ENCODE measurements around the gene PSMC2. TPM values are rescaled to one million over a fixed set of nuclear protein-coding genes. Genes with fewer than 3 reads are reported as not detected.
"Not testable (repeated sequence)": the region's sequence is repeated elsewhere in the genome, so short reads cannot be mapped to it uniquely, and the experiment has no call there.

PSMC2 gene
- total RNA-seq, 6 experiments from 2014 or later = 71.3 to 96.6 (median 78.2) TPM

DNA sequence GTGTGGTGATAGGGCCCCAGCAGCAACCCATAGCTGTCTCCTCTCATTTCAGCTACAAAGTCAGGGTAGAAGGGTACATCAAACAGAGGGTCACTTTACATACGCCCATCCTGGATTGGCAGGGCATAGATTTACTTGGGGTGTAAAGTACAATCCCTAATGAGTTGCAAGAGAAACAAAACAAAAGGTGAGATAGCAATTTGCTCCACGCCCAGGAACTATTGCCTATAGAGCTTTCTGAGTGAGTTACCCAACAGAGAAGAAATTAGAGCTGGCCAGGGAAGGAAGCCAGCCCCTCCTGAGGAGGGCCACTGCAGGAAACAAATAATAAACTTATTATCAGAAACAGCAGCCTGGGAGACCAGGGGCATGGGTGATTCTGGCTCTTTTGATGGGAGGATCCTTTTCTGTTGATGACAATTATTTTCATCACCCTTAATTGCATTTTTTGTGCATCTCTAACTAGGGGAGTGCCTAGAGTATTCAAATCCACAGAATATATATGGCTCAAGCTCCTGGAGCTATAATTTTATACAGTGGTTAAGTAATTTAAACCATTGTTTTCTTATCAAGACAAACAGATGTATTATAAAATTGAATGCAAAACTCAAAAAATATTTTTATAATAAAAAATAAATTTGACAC lies 51.2 kb downstream of the PSMC2 start:
- Histone ChIP-seq H3K36me3 (no peaks in the 10 kb centered on the region), H3K9me3 (no peaks in the 10 kb centered on the region), H3K4me3 (no peak overlapping the region), H3K27ac (no peak overlapping the region), H3K4me1 (no peaks in the 10 kb centered on the region), H3K27me3 (no peaks in the 10 kb centered on the region)
- TF ChIP-seq, protein P1, sequence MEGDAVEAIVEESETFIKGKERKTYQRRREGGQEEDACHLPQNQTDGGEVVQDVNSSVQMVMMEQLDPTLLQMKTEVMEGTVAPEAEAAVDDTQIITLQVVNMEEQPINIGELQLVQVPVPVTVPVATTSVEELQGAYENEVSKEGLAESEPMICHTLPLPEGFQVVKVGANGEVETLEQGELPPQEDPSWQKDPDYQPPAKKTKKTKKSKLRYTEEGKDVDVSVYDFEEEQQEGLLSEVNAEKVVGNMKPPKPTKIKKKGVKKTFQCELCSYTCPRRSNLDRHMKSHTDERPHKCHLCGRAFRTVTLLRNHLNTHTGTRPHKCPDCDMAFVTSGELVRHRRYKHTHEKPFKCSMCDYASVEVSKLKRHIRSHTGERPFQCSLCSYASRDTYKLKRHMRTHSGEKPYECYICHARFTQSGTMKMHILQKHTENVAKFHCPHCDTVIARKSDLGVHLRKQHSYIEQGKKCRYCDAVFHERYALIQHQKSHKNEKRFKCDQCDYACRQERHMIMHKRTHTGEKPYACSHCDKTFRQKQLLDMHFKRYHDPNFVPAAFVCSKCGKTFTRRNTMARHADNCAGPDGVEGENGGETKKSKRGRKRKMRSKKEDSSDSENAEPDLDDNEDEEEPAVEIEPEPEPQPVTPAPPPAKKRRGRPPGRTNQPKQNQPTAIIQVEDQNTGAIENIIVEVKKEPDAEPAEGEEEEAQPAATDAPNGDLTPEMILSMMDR (IDR thresholded peaks at IDR 0.05) = no peak
- TF ChIP-seq POLR2A (IDR thresholded peaks at IDR 0.05) = no peak
- intact Hi-C loops (cut with DNase I) = no loop called here
- 15% methylated on average over 2 of the region's 2 CpGs for WGBS (ENCODE audit: insufficient coverage, low coverage, low lambda C conversion rate, missing lambda C conversion rate)
- no peak for ATAC-seq
- no peak for DNase-seq

DNA sequence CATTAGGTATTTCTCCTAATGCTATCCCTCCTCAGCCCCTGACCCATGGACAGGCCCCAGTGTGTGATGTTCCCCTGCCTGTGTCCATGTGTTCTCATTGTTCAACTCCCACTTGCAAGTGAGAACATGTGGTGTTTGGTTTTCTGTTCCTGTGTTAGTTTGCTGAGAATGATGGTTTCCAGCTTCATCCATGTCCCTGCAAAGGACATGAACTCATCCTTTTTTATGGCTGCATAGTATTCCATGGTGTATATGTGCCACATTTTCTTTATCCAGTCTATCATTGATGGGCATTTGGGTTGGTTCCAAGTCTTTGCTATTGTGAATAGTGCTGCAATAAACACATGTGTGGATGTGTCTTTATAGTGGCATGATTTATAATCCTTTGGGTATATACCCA lies 52.2 kb downstream of the PSMC2 start:
- ATAC-seq; H3K4me1 ChIP-seq; H3K9me3 ChIP-seq; H3K27me3 ChIP-seq; DNase-seq; H3K4me3 ChIP-seq; H3K36me3 ChIP-seq; intact Hi-C loops (cut with DNase I); H3K27ac ChIP-seq: not testable (repeated sequence)

DNA sequence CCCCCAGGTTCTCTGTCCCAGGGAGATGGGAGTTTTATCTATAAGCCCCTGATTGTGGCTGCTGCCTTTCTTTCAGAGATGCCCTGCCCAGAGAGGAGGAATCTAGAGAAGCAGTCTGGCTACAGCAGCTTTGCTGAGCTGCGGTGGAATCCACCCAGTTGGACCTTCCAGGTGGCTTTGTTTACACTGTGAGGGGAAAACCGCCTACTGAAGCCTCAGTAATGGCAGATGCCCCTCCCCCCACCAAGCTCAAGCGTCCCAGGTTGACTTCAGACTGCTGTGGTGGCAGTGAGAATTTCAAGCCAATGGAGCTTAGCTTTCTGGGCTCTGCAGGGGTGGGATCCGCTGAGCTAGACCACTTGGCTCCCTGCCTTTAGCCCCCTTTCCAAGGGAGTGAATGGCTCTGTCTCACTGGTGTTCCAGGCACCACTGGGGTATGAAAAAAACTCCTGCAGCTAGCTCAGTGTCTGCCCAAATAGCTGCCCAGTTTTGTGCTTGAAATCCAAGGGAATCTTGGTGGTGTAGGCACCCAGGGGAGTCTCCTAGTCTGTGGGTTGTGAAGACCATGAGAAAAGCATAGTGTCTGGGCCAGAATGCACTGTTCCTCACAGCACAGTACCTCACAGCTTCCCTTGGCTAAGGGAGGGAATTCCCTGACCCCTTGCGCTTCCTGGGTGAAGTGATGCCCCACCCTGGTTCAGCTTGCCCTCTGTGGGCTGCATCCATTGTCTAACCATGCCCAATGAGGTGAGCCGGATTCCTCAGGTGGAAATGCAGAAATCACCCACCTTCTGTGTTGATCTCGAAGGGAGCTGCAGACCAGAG lies 58.6 kb downstream of the PSMC2 start:
- not testable (repeated sequence) for H3K27ac ChIP-seq, H3K9me3 ChIP-seq, H3K4me3 ChIP-seq, H3K27me3 ChIP-seq, H3K36me3 ChIP-seq, H3K4me1 ChIP-seq
- intact Hi-C loops (cut with DNase I) = loop anchor here in 1 of 2 donors (5.0 kb wide), 1 partner anchor 109 kb away; the partner anchor contains the start of gene PMPCB
- ATAC-seq = peak in 2 of 4 donors; percentile 20 to 33
- no CpG with 5 or more reads among the region's 7 CpGs for WGBS (ENCODE audit: insufficient coverage, low coverage, low lambda C conversion rate, missing lambda C conversion rate)
- peak in 1 of 3 donors; percentile 34 for DNase-seq

DNA sequence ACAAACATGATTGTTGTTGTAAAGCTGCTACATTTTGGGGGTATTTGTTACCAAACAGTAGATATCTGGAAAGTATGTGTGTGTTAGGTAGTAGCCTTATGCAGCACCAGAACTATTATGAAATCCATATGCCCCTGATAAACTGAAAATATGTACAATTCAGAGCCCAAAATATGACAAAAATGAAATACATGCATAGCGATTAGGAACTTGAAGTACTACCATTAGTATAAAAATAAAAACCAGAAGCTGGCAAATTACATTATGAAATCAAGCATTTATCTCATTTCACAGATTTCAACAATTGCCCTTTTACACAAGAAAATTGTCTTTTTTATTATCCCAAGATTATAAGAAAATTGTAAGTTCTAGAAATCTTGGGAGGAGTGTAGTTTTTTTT lies 64.7 kb downstream of the PSMC2 start:
- H3K4me3 ChIP-seq = no peak overlapping the region
- H3K36me3 ChIP-seq = no peaks in the 10 kb centered on the region
- DNase-seq (no peak), ATAC-seq (no peak)
- H3K27ac ChIP-seq = no peak overlapping the region
- no peaks in the 10 kb centered on the region for H3K27me3 ChIP-seq
- H3K9me3 ChIP-seq = no peaks in the 10 kb centered on the region
- intact Hi-C loops (cut with DNase I) = no loop called here
- TF ChIP-seq, protein P1 (IDR thresholded peaks at IDR 0.05) = no peak
- no peak for TF ChIP-seq POLR2A (IDR thresholded peaks at IDR 0.05)
- no peaks in the 10 kb centered on the region for H3K4me1 ChIP-seq
- WGBS (ENCODE audit: insufficient coverage, low coverage, low lambda C conversion rate, missing lambda C conversion rate) = 75% methylated on average over 1 of the region's 1 CpG

DNA sequence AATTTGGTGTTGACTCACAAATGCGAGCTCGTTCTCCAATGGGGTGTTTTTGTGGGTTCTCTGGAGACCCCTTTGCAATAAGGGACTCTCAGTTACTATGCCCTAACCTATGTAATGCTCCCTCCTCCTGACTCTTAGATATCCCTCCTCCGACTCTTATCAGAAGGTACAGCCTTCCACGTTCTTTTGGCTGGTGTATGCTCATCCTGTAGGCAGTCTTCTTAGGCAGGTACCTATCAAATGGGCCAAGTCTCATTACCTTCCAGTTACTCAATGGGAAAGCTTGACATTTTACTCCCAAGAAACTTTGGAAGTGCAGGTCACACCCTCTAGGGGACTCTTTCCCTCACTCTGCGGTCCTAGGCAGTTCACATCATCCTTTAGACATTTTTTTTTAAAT lies 66.0 kb downstream of the PSMC2 start:
- intact Hi-C loops (cut with DNase I) = no loop called here
- no peaks in the 10 kb centered on the region for H3K27me3 ChIP-seq
- H3K9me3 ChIP-seq = no peaks in the 10 kb centered on the region
- H3K27ac ChIP-seq = no peak overlapping the region
- no peaks in the 10 kb centered on the region for H3K36me3 ChIP-seq
- TF ChIP-seq, protein P1 (IDR thresholded peaks at IDR 0.05) = no peak
- TF ChIP-seq POLR2A (IDR thresholded peaks at IDR 0.05) = no peak
- H3K4me3 ChIP-seq = no peak overlapping the region
- DNase-seq (no peak), ATAC-seq (no peak)
- WGBS (ENCODE audit: insufficient coverage, low coverage, low lambda C conversion rate, missing lambda C conversion rate) = 84% methylated on average over 5 of the region's 5 CpGs
- no peaks in the 10 kb centered on the region for H3K4me1 ChIP-seq

All from right lobe of liver (tissue), 6 donors.